ENCODE results near the gene SSB. TPM values are rescaled to one million over a fixed set of nuclear protein-coding genes. Genes with fewer than 3 reads are reported as not detected.

Gene SSB
- total and polyA plus RNA-seq, 2 of the 13 experiments (the other 11 are each of a cell fraction or from before 2014, with no cell fraction given) = 109 to 208 TPM

- intact Hi-C loops (cut with micrococcal nuclease; ENCODE audit: unreplicated experiment) (no loop called here), in situ Hi-C loops (cut with HindIII; ENCODE audit: extremely low pct_ligation_motif_present, low pct_unique_long_range_greater_than_20kb) (no loop called here)
- no peaks in the 10 kb centered on the region for H3K79me2 ChIP-seq (ENCODE audit: insufficient read depth, low read length)
- ChIA-PET POLR2A (no interaction called here), CTCF (ENCODE audit: low intra/inter-chr PET ratio, low total read pairs) (no interaction called here)
- no peak for TF ChIP-seq NFATC3 (CRISPR knock-in tag; IDR thresholded peaks at IDR 0.05)
- no peak for TF ChIP-seq JUN (CRISPR knock-in tag; IDR thresholded peaks at IDR 0.05)
- no peak for TF ChIP-seq ATF5 (CRISPR knock-in tag; IDR thresholded peaks at IDR 0.05; ENCODE audit: low read depth)
- no peak for TF ChIP-seq ZNF883 (CRISPR knock-in tag; IDR thresholded peaks at IDR 0.05; ENCODE audit: not compliant biosample characterization)
- TF ChIP-seq KLF13 (CRISPR knock-in tag; IDR thresholded peaks at IDR 0.05) = no peak
- TF ChIP-seq NCOA1 (CRISPR knock-in tag; IDR thresholded peaks at IDR 0.05) = no peak
- no peak for TF ChIP-seq KDM5B (CRISPR knock-in tag; IDR thresholded peaks at IDR 0.05; ENCODE audit: borderline replicate concordance)
- TF ChIP-seq HBP1 (CRISPR knock-in tag; IDR thresholded peaks at IDR 0.05; ENCODE audit: low read depth) = no peak
- no peak for TF ChIP-seq ARNT2 (CRISPR knock-in tag; IDR thresholded peaks at IDR 0.05; ENCODE audit: low read depth)
- no peak for TF ChIP-seq RFX1 (IDR thresholded peaks at IDR 0.05)
- peaks cover 14 to 33% of the 10 kb centered on the region in 2 experiments; a peak in 4 of 5 replicates for H3K36me3 ChIP-seq (replicated peaks in 1 of 2; ENCODE audit: control insufficient read depth in 1 of 2, insufficient read depth in 2 of 2, low read length in 2 of 2)
- no peaks in the 10 kb centered on the region for H3K9me3 ChIP-seq (ENCODE audit: low read length)
- H4K20me1 ChIP-seq (ENCODE audit: insufficient read depth, low read length) = no peaks in the 10 kb centered on the region
- H3K27ac ChIP-seq (ENCODE audit: extremely low read length, insufficient read depth, low read length) = no peak overlapping the region
- H3K27me3 ChIP-seq (ENCODE audit: control insufficient read depth in 1 of 2, insufficient read depth in 2 of 2, low read length in 2 of 2) = no peaks in the 10 kb centered on the region
- no TSS peak for BruUV-seq (replicated peaks)
- no peak overlapping the region for H3K9ac ChIP-seq (ENCODE audit: insufficient read depth, low read depth, low read length)
- WGBS (ENCODE audit: low lambda C conversion rate) = 95% methylated on average over 3 of the region's 3 CpGs
- DNase-seq (ENCODE audit: low spot score) (no peak), FAIRE-seq (no peak), ATAC-seq (no peak)
- H3K4me1 ChIP-seq (ENCODE audit: insufficient read depth, low read length) = peaks cover 8% of the 10 kb centered on the region
- no peak overlapping the region for H2AFZ ChIP-seq (ENCODE audit: low read length)
- H3K4me3 ChIP-seq (replicated peaks in 1 of 3; ENCODE audit: insufficient read depth in 1 of 3, low read depth in 2 of 3, low read length in 3 of 3) = no peak overlapping the region
- H3K4me2 ChIP-seq (ENCODE audit: low read depth, low read length) = no peak overlapping the region
Observed at GRCh38 chr2:169752752-169753151, 45.9 kb upstream of the SSB start.

Data from HepG2 (cell line).